ENCODE measurements around the gene CASP10.

CASP10 gene

DNA sequence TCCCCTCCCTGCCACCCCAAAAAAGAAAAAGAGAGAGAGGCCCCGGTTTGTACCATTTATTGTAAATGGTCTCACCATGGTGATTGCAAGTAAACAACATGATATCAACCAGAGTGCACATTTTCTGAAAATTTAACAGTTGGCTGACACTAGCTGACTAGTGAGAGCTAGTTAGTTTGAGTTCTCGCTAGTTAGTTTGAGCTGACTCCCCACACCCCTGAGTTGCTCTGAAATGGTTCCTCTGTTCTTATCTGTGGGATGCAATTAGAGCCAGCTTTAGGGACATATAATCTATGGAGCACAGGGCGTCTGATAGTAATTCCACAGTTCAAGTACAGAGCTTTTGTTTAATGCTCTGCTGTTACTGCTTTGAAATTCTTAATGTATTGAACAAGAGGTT lies 13.1 kb downstream of the CASP10 start:
- DNase-seq (ENCODE audit: low read depth in 1 of 2, low spot score in 1 of 2), result no peak

DNA sequence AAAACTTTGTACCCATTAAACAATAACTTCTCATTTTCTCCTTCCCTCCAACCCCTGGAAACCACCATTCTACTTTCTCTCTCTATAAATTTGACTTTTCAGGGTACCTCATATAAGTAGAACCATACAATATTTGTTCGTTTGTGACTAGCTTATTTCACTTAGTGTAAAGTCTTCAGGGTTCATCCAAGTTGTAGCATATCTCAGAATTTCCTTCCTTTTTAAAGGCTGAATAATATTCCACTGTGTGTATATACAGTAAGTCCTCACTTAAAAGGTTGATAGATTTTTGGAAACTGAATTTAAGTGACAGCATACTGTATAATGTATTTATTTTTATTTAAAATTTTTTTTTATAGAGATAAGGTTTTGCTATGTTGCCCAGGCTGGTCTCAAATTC lies 13.9 kb downstream of the CASP10 start:
- no peak for DNase-seq (ENCODE audit: low read depth in 1 of 2, low spot score in 1 of 2)

DNA sequence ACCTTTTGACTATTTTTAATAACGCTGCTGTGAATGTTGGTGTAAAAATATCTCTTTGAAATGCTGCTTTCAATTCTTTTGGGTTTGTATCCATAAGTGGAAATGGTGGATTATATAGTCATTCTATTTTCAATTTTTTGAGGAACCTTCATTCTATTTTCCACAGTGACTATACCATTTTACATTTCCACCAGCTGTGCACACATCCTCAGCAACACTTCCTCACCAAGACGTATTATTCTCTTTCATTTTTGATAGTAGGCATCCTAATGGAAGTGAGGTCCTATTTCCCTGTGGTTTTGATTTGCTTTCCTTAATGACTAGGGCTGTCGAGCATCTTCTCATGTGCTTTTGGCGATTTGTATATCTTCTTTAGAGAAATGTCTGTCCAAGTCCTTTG lies 14.8 kb downstream of the CASP10 start:
- DNase-seq (ENCODE audit: low read depth in 1 of 2, low spot score in 1 of 2), result no peak

DNA sequence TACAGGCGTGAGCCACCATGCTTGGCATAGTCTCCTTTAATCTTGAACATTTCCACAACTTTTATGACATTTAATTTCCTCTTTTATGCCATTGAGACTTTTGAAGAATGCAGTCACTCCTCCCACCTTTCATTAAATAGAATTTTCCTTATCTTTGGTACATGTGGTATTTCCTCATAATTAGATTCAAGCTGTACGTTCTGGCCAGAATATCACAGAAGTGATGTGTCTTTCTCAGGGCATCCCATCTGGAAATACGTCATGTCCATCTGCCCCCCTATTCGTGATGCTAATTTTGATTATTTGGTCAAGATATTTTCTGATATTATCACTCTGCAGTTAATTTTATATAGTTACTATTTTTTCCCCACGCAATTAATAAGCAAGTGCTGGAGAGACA lies 16.9 kb downstream of the CASP10 start:
- DNase-seq (ENCODE audit: low read depth in 1 of 2, low spot score in 1 of 2), result no peak

DNA sequence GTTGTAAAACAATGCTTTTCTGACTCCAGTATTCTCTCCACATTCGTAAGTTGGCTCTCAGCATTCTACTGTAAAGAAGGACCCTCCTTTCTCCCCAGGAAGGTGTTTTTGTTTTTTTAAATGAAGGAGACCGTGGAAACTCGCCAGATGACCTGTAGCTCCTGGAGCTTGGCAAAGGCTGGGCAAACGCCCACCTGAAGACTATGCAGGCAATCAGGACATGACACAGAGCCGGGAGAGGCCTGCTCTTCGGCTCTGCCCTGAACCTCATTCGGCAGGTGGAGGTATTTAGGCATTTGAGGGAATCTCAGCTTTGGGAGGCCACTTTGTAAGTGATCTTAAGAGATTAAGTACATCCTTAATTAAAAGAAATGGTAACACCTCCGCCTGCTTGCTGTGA lies 17.4 kb downstream of the CASP10 start:
- DNase-seq (ENCODE audit: low read depth in 1 of 2, low spot score in 1 of 2), result no peak

DNA sequence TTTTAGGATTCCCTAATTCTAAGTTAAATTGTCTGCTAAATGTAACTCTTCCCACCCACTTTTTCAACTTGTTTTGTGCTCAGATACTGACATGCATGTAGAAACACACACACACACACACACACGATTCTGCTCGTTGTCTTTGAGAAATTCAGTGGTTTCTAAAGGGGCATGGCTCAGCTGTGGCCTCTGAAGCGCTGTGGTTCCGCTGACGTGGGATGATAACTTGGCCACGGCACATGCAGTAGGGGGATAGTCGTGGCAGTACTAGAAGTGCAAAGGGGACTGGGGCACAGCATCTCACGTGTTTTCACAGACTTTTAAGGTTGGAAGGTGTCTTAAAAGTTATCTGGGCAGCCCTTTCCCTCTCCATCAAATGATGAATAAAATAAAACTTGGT lies 18.4 kb downstream of the CASP10 start:
- no peak for DNase-seq (ENCODE audit: low read depth in 1 of 2, low spot score in 1 of 2)

DNA sequence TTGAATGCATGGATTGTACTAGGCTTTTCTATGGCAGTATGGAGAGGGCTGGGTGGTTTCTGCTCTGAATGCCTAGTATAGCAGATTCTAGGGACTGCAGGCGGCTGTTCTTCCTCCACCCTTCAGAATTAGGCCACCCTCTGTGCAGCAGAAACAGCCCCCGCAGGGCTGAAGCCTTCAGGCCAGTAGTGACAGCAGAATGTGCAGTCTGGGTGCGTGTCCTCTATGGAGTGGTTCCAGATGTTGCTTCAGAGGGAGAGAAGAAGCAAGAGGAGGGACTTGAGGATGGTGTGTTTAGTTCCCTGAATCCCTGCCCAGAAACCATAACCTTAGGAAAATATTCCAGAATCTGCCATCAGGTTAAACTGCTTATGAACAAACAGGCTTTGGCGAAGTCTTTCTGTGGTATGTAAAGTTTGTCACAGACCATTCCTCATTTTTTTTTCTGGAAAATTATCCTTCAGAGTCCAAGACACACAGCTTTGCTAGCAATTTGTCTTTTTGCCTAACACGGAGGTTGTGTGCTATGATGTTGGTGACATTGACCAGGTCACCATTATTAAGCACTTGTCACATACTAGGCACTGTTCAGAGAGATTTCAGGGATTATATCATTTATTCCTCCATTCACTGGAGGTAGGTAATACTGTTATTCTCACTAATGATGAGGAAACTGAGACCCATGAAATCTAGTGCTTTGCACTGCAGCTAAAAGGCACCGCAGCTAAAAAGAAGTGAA lies 21.1 kb downstream of the CASP10 start:
- no peak for DNase-seq (ENCODE audit: low read depth in 1 of 2, low spot score in 1 of 2)

DNA sequence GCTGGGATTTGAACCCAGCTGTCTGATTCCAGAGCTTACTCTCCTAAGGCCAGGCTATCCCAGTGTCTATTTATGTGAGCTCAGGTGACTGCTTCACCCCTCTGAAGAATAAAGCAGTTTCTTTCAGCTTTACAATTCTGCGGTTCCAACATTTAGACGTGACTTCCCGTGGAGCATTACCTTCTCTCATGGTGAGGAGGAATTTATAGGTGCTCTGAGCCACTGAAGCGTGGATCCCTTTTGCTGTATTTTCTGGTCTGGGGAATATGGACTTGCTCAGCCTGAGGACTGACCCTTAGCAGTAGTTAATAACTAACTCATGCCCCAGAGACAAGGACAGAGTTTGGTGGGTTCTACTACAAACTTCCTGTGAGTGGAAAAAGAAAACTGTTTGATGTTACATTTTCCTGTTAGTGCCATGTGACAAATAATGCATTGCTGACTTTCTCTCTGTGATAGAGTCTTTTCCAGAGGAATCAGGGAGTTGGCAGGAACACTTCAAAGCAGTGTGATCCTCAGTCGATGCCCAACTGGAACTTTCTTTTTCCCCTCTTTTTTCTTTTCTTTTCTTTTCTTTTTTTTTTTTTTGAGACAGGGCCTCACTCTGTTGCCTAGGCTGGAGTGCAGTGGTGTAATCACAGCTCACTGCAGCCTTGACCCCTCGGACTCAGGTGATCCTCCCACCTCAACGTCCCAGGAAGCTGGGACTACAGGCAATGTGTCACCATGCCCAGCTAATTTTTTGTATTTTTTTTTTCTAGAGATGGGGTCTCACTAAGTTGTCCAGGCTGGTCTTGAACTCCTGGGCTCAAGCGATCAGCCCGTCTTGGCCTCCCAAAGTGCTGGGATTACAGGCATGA lies 21.9 kb downstream of the CASP10 start:
- no peak for DNase-seq (ENCODE audit: low read depth in 1 of 2, low spot score in 1 of 2)

DNA sequence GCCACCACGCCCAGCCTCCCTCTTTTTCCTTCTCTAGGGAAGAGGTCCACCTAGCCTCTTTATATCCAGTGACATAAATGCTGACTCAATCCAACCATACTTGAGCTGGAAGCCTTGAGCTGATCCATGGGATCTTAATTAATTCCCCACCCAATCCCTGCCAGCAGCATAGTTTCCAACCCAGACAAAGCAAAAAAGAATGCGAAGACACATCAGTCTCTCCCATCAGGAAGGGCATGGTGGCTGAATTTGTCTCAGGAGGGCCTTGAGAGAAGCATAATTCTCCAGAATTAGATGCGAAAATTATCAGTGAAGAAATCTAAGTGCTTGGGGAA lies 22.5 kb downstream of the CASP10 start:
- DNase-seq (ENCODE audit: low read depth in 1 of 2, low spot score in 1 of 2), result no peak

DNA sequence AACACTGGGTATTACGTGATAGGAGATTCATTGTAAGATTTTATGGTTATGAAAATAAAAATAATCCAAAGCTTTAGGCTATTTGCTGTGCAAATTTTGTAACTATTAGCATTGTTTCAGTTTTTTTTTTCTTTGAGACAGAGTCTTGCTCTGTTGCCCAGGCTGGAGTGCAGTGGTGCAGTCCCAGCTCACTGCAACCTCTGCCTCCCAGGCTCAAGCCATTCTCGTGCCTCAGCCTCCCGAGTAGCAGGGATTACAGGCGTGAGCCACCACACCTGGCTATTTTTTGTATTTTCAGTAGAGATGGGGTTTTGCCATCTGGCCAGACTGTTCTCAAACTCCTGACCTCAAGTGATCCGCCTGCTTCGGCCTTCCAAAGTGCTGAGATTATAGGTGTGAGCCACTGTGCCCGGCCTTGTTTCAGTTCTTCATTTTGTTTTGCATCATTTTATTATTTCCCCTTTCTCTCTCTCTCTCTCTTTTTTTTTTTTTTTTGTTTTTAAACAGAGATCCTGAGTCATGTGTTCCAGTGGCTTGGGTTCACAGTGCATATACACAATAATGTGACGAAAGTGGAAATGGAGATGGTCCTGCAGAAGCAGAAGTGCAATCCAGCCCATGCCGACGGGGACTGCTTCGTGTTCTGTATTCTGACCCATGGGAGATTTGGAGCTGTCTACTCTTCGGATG lies 25.8 kb downstream of the CASP10 start:
- DNase-seq (ENCODE audit: low read depth in 1 of 2, low spot score in 1 of 2), result no peak

DNA sequence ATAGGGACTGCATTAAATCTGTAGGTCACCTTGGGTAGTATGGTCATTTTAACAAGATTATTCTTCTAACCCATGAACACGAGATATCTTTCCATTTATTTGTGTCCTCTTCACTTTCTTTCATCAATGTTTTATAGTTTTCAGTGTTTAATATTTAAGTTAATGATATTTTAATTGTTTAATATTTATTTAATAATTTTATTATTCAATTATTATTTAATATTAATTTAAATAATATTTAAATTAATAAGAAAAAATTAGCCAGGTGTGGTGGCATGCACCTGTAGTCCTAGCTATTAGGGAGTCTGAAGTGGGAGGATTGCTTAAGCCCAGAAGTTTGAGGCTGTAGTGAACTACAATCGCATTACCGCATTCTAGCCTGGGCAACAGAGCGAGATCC lies 33.0 kb downstream of the CASP10 start:
- no peak for DNase-seq (ENCODE audit: low read depth in 1 of 2, low spot score in 1 of 2)

DNA sequence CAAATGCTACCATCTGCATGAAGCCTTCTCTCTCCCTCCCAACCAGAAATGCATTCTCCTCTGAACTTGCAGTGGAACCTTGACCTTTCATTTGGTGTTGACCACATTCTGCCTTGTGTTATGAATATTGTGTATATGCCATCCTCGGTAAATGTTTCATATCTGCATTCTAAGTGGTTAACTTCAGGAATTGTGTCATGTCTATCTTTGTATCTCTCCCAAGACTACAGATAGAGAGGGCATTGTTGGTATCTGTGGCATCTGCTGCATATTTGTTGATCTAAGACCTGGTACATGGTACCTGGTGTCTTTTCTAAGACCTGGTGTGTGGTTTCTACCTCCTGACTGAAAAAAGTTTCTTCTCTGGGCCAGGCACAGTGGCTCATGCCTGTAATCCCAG lies 34.0 kb downstream of the CASP10 start:
- no peak for DNase-seq (ENCODE audit: low read depth in 1 of 2, low spot score in 1 of 2)

DNA sequence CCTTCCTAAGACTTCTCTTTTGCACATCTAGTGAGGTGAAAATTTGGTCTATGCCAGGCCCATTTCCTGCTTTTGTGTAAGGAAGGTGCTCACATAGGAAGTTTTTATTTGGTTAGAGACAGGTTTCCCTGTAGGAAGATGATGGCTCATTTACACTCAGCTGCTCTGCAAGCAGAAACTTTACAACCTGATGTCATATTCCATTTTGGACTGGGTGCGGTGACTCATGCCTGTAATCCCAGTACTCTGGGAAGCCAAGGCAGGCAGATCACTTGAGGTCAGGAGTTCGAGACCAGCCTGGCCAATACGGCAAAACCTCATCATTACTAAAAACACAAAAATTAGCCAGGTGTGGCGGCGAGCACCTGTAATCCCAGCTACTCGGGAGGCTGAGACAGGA lies 35.8 kb downstream of the CASP10 start:
- no peak for DNase-seq (ENCODE audit: low read depth in 1 of 2, low spot score in 1 of 2)

DNA sequence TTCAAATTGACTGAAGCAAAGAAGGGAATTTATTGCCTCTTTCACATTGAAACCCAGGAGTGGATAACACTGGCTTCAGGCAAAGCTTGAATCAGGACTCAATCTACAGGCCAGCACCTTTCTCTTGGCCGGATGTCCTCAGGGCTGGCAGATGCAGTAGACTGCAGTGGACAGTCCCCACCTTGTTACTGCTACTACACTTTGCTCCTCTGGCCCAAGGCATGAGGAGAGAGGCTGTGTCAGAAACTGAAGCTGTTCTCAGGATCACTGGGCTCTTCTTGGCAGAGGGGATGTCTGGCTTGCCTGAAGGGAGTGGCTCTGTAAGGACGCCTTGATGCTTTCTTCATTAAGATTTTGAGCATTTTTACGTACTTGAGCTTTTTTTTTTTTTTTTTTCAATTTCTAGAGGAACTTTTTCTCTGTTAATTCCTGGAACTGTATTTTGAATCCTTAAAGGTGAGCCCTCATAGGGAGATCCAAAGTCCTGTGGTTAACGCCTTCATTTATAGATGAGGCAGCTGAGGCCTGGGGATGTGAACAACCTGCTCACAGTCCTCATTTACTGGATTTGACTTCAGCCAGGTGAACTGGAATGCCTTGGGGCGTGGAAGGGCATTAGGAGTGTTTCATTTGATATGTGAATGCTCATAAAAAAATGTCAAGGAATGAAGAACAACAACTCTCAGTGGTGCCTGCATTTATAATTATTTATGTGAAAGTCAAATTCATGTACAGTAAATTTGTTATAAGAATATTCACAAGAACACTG lies 36.6 kb downstream of the CASP10 start:
- DNase-seq (ENCODE audit: low read depth in 1 of 2, low spot score in 1 of 2), result no peak

DNA sequence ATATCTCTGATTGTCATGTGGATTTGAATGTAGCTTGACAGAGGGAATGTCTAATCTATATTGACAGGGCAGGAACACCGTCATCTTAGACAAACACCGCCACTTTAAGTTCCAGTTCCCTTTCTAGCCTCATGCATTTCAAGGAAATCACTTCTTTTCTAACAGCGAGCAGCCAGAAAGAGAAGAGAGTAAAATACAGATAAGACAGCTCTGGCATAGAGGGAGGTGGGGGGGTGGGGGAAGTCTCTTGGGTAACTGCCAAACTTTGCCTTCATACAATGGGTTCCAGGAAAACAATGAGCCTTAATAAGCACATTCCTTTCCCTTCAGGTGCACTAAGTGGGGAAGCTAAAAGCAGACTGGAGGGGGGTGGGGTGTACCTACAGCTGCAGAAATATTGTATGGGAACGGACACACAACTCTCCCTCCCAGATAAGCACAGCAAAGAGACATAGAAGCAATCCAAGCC lies 37.2 kb downstream of the CASP10 start:
- DNase-seq (ENCODE audit: low read depth in 1 of 2, low spot score in 1 of 2), result no peak

DNA sequence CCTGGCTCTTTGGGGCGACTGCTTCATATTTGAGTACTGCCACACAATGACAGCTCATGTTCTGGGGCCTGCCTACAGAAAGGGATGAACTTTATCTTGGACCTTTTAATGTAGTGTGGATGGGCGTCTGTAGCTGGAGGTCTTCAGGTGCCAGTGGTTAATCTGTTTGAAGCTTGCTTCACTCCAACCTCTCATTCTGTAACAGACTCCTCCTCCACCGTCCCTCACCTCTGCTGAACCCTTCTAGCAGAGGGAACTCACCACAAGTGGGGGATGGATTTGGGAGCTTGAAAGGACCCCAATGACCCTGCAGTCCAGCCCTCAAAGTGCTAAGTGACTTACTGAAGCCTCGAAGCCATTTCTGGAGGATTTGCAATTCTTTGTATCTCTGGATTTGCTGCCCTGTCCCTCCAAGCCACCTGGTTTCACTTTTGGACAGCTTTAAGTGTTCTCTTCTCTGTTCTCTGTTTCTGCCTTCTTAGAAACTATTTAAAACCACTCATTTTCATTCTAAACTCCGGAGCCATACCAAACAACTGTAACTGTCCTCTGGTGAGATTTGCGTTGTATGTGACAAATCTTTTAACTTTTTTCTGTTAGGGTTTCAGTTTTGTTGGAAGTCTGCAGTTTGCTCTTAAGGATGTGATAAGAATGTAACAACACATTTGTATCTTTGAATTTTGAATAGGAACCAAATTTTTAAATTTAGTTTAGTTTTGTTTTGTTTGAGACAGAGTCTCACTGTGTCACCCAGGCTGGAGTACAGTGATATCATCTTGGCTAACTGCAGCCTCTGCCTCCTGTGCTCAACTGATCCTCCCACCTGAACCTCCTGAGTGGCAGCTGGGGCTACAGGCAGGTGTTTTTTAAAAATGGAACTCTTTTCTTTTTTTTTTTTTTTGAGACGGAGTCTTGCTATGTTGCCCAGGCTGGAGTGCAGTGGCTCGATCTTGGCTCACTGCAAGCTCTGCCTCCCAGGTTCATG lies 40.4 kb downstream of the CASP10 start:
- DNase-seq (ENCODE audit: low read depth in 1 of 2, low spot score in 1 of 2), result no peak

DNA sequence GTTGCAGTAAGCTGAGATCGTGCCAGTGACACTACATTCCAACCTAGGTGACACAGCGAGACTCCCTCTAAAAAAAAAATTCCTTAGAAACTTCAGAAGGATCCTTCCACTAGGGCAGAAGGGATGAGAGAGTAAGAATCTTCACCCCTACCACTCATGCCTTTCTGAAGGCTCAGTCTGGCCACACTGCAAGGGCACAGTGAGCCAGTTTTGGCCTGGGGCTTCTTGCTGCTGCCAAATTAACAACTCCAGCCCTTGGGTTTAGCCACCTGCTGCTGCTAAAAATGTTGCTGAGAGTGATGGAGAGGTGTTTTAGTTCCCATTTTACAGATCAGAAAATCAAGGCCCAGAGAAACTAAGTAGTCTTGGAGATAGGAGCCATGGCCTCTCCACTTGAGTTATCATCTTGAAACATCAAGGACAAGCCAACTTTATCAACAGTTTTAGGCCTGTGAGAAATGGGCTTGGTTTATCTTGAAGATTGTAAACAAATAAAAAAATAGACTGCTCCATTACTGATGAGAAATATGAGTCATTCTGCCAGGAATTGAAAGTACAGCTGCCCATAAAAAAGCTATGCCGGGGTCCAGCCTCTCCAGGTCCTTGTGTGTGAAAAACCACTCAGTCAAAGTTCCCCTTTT lies 45.5 kb downstream of the CASP10 start:
- DNase-seq (ENCODE audit: low read depth in 1 of 2, low spot score in 1 of 2), result no peak

DNA sequence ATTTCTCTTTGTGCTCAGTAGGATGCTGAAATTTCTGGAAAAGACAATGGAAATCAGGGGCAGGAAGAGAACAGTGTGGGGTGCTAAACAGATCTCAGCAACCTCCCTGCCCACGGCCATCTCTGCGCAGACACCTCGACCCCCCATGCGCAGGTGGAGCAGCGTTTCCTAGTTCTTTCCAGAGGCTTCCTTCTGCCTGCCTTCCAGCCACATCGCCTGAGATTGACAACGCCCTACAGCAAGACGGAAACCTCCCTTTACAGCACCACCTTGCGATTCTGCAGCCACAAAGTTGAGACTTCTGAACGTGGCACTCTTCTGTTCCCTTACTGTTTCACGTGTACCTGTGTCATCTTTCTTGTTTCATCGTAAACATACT lies 46.0 kb downstream of the CASP10 start:
- DNase-seq (ENCODE audit: low read depth in 1 of 2, low spot score in 1 of 2), result no peak

DNA sequence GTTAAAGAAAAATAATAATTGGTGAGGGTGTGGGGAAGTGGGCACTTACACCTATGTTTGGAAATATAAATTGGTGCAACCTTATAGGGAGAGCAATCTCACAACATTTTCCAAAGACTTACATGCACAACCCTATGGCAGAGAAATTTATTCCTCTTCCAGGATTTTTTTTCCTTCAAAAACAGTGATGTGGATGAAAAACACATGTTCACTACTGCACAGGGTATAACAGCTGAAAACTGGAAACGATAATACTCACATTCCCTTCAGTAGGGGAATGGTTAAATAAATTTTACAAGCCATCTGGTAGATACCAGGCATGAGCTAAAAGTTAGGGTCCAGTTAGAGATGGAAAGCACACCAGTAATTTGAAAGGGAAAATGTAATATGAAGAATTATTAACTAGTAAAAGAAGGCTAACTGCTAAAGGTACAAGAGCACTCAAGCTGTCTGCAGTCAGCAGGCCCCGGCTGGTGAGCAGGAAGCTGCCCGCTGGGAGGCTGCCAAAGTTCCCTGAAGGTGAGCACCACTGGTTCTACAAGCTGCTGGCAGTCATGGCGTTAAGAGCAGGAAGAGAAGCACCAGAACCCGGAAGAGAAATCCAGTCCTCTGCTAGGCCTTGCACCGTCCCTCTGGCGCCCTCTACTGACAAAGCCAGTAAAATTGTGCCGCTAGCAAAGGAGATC lies 49.0 kb downstream of the CASP10 start:
- DNase-seq (ENCODE audit: low read depth in 1 of 2, low spot score in 1 of 2), result peak; percentile 73 to 81
